HG02798 (cell line): ENCODE data around the gene TTI1.
"Not testable (repeated sequence)": the region's sequence is repeated elsewhere in the genome, so short reads cannot be mapped to it uniquely, and the experiment has no call there.

Source experiments
- ATAC-seq: cut with Tn5 transposase; IDR thresholded peaks from one replicate; pipeline ENCODE4 v1.9.1; 2021; ENCODE audit warnings: mild to moderate bottlenecking; ENCODE audit not compliant: unreplicated experiment, poor library complexity

TTI1 gene

GRCh38 chr20:38017959-38018358 lies 15.3 kb downstream of the TTI1 start:
- ATAC-seq, result no peak

- ATAC-seq, result no peak
These were observed 19.4 kb downstream of the TTI1 start for GRCh38 chr20:38013887-38014286.

- no peak for ATAC-seq
These were observed 20.9 kb downstream of the TTI1 start for GRCh38 chr20:38012332-38012731.

GRCh38 chr20:38011696-38012095 lies 21.6 kb downstream of the TTI1 start:
- ATAC-seq, result no peak

GRCh38 chr20:38009416-38009815 lies 23.8 kb downstream of the TTI1 start:
- not testable (repeated sequence) for ATAC-seq

GRCh38 chr20:38008233-38008944 lies 24.9 kb downstream of the TTI1 start:
- no peak for ATAC-seq

GRCh38 chr20:38007526-38007925 lies 25.7 kb downstream of the TTI1 start:
- no peak for ATAC-seq

GRCh38 chr20:38005903-38006302 lies 27.4 kb downstream of the TTI1 start:
- ATAC-seq, result no peak

GRCh38 chr20:38004416-38004815 lies 28.8 kb downstream of the TTI1 start:
- ATAC-seq, result no peak

GRCh38 chr20:38002422-38002821 lies 30.8 kb downstream of the TTI1 start:
- ATAC-seq, result no peak

- ATAC-seq, result no peak
These were observed 31.3 kb downstream of the TTI1 start for GRCh38 chr20:38001981-38002380.

GRCh38 chr20:38001173-38001875 lies 31.9 kb downstream of the TTI1 start:
- ATAC-seq, result no peak

GRCh38 chr20:38000293-38000692 lies 33.0 kb downstream of the TTI1 start:
- no peak for ATAC-seq

GRCh38 chr20:37999526-38000263 lies 33.6 kb downstream of the TTI1 start:
- ATAC-seq, result no peak

GRCh38 chr20:37997516-37997915 lies 35.7 kb downstream of the TTI1 start:
- ATAC-seq, result no peak

- ATAC-seq, result no peak
These were observed 37.2 kb downstream of the TTI1 start for GRCh38 chr20:37995856-37996605.

- ATAC-seq, result no peak
These were observed 38.7 kb downstream of the TTI1 start for GRCh38 chr20:37994512-37994911.

GRCh38 chr20:37992802-37993409 lies 40.4 kb downstream of the TTI1 start:
- ATAC-seq, result no peak

- ATAC-seq, result no peak
These were observed 41.3 kb downstream of the TTI1 start for GRCh38 chr20:37991908-37992307.
